ENCODE results near the gene ABCE1.

- TF ChIP-seq CTCF (IDR thresholded peaks at IDR 0.05) (peak; percentile 35 to 54 (median 48)), POLR2AphosphoS5 (IDR thresholded peaks at IDR 0.05) (no peak), POLR2A (IDR thresholded peaks at IDR 0.05; ENCODE audit: low read depth) (no peak)
Measured at GRCh38 chr4:145061318-145061920, 36.7 kb upstream of the ABCE1 start.

Measured in esophagus muscularis mucosa (tissue), 3 donors.